A549 (cell line): ENCODE measurements around the gene ARMC9.

Source experiments
- CHD2 ChIP-seq: fragments of 150-350 bp; IDR thresholded peaks from 2 replicates; pipeline ENCODE4 v1.6.1; 2014; ENCODE audit warnings: low read length; ENCODE audit not compliant: partially characterized antibody
- CTCF ChIP-seq: fragments of >200 bp; sonication (Bioruptor Twin); formaldehyde crosslinking; IDR thresholded peaks from 3 replicates; pipeline ENCODE4 v1.5.1; 2016
- ELK1 ChIP-seq: fragments of 150-350 bp; IDR thresholded peaks from 2 replicates; pipeline ENCODE4 v1.6.1; 2014; ENCODE audit warnings: low read depth, mild to moderate bottlenecking, low read length
- POLR2A ChIP-seq: IDR thresholded peaks from 2 replicates; pipeline ENCODE4 v1.6.1; 2012; ENCODE audit warnings: mild to moderate bottlenecking, low read length
- POLR2AphosphoS2 ChIP-seq: conservative IDR thresholded peaks from 2 replicates; pipeline ENCODE4 v1.6.1; 2012; ENCODE audit warnings: low read length, improper control_type of control experiment, inconsistent platforms
- SMC3 ChIP-seq: fragments of >200 bp; sonication (Bioruptor Twin); formaldehyde crosslinking; IDR thresholded peaks from 3 replicates; pipeline ENCODE4 v1.6.1; 2018; ENCODE audit warnings: inconsistent platforms

DNA sequence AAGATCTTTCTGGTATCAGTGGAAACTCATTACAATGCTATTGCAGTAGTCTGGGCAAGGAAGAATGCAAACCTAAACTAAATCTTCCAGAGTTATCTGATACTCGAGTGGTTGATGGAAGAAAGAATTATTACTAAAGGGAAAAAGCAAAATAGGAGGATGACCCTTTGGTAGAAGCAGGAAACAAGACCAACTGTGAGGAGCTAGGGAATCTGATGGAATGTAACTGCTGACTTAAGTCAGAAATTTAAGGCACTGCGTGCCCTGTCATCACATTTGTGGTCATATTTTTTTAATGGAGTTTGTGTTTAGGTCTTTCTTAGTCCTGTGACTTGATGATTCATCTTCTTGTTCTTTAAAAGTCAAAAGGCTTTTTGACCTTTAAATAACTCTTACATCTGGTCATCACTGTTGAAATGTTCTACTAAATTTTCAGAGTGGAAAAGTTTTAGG is 36.5 kb upstream of the ARMC9 start:
- TF ChIP-seq CTCF, result no peak
- TF ChIP-seq POLR2A, result no peak
- TF ChIP-seq ELK1, result no peak
- TF ChIP-seq SMC3, result no peak
- TF ChIP-seq CHD2, result no peak
- TF ChIP-seq POLR2AphosphoS2, result no peak
